ENCODE results near the gene MARK1.

- TF ChIP-seq ZNF362 (CRISPR knock-in tag; IDR thresholded peaks at IDR 0.05; ENCODE audit: borderline replicate concordance) (no peak), CTCF (CRISPR knock-in tag; IDR thresholded peaks at IDR 0.05) (no peak), ESRRA (CRISPR knock-in tag; IDR thresholded peaks at IDR 0.05; ENCODE audit: low read depth) (no peak)
Observed at GRCh38 chr1:220551718-220552117, 23.8 kb downstream of the MARK1 start.
